Kidney tubule cell (primary cell): Measurements from ENCODE around the gene CERK.

Experiments used
- DNase-seq: peaks from one replicate; pipeline ENCODE4 v3.0.0-alpha.2; 2018; ENCODE audit warnings: low spot score

Gene CERK

DNA sequence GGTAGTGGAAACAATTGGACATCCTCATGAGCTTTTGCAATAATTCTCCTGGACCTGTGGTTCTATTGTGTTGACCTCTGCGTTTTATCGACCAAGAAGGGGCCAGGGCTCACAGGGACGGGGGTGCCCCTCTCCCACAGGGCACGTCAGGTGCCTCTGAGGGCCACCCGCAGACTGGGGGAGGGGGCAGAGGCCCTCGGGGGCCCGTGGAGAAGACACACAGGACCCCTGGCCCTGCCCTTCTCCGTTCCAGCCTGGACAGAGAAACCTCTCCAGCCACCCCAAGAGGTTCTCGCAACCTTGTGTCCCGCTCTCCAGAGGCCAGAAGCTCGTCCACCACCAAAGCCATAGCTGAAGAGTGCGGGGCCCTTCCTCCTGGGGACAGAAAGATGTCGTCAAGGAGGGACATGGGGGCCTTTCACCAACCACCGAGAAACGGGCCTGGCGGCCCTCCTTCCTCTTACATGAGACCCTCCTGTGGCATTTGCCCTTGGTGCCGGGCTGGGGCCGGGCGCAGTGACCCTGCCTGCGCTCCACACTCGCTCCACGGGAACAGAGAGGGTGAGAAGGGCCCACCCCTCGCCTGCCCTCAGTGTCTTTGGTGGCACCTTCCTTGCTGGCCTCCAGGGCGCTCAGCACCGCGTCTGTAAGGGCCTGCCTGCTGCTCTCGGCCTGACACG lies 60.6 kb downstream of the CERK start:
- DNase-seq, result no peak

GRCh38 chr22:46676881-46677280 lies 61.2 kb downstream of the CERK start:
- DNase-seq, result no peak

GRCh38 chr22:46676479-46676878 lies 61.6 kb downstream of the CERK start:
- no peak for DNase-seq

DNA sequence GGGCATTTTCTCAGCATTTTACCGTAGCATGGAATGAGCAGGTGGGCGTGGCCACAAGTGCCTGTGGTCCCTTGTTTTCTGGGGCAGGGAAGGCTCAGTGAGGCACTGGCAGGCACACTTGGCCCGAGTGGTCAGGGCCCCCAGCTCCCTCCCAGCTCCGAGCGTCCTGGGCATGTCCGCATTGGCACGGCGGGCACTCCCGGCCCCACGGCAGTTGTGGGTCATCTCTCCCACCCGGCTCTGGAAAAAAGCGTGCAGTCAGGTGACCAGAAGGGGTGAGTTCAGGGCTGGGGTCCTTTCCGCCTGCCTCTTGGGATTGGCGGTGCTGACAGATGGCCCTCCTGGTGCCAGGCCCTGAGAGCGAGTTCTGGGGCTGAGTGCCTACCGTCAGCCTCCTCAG lies 62.1 kb downstream of the CERK start:
- no peak for DNase-seq

GRCh38 chr22:46675479-46675878 lies 62.6 kb downstream of the CERK start:
- no peak for DNase-seq

DNA sequence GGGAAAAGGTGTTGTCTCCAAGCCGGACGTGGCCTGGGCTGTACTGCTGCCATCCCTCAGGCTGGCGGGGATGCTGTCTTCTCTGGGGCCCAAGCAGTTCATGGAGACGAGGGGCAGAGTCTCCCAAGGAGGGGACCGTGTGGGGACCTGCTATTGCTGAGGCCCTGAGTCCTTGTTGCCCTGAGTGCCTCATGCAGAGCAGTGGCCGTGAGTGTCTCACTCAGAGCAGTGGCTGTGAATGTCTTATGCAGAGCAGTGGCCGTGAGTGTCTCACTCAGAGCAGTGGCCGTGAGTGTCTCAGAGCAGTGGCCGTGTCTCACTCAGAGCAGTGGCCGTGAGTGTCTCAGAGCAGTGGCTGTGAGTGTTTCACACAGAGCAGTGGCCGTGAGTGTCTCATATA lies 63.1 kb downstream of the CERK start:
- DNase-seq, result no peak

DNA sequence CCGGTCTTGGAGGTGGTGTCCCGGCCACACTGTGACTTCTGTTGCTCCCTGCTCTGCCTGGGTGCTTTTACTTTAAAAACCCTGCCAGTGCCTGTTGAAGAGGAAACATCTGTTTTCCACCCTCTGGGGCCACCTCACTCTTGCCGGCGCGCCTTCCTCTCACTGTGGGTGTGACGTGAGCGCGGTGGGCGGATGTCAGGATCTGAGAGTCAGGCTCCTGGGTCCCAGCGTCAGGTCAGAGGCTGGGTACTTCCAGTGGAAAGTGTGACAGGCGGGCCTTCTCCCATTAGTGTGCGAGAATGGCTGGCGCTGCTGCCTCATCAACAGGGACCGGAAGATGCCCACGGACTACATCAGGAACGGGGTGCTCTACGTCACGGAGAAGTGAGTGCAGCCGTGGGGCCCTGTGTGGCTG lies 63.7 kb downstream of the CERK start:
- DNase-seq, result no peak

- no peak for DNase-seq
Measured at GRCh38 chr22:46673662-46674236, 64.3 kb downstream of the CERK start.

DNA sequence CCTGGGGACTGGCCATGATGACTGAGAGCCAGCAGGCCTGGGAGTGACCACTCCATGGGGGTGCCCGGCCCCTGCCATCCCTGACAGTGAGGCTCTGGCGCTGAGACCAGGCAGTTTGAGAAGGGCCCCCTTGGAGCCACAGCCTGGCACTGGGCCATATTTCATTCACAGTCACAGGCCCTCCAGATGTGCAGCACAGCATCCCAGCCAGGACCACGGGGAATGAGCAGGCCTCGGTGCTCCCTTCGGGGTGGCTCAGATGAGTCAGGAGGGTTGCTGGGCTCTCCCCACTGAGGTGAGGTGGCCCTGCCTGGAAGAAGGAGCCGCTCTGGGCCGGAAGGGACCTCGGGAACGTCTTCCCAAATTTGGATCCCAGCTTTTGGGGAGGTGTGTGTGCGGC lies 64.8 kb downstream of the CERK start:
- no peak for DNase-seq

DNA sequence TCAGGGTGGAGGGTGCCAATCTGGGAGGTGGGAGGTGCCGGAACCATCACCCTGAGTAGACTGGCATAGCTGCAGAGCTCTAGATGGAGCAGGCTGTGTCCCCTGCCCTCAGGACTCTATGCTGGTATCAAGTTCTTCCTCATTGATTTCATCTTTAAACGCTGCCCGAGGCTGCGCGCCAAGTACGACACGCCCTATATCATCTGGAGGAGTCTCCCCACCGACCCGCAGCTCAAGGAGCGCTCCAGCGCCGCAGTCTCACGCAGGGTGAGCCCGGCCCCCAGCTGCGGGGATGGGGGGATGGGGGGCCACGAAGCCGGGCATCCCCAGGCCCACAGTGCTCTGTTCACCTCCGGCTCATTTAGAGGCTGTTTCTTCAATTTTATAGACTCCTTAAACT lies 65.3 kb downstream of the CERK start:
- DNase-seq, result no peak

GRCh38 chr22:46671824-46672432 lies 66.1 kb downstream of the CERK start:
- DNase-seq, result no peak

- no peak for DNase-seq
Measured at GRCh38 chr22:46669201-46669600, 68.9 kb downstream of the CERK start.

DNA sequence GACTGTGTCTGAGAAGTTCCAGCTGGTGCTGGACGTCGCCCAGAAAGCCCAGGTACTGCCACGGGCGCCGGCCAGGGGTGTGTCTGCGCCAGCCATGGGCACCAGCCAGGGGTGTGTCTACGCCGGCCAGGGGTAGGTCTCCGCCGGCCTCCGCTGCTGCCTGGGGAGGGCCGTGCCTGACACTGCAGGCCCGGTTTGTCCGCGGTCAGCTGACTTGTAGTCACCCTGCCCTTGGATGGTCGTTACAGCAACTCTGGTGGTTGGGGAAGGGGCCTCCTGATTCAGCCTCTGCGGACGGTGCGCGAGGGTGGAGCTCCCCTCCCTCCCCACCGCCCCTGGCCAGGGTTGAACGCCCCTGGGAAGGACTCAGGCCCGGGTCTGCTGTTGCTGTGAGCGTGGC lies 69.9 kb downstream of the CERK start:
- no peak for DNase-seq

DNA sequence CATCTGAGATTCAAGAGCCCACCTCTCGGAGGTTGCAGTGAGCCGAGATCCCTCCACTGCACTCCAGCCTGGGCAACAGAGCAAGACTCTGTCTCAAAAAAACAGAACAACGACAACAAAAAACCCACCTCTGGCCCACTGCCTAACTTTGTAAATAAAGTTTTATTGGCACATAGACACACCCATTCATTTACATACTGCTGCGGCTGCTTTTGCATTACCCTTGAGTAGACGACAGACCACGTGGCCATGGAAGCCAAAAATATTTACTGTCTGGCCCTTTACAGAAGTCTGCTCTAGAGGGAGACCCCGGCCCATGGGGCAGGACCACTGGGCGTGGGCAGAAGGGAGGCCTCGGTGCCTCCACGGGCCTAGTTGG lies 70.8 kb downstream of the CERK start:
- no peak for DNase-seq

- DNase-seq, result no peak
Measured at GRCh38 chr22:46666577-46667244, 71.3 kb downstream of the CERK start.

GRCh38 chr22:46665751-46666280 lies 72.2 kb downstream of the CERK start:
- no peak for DNase-seq

DNA sequence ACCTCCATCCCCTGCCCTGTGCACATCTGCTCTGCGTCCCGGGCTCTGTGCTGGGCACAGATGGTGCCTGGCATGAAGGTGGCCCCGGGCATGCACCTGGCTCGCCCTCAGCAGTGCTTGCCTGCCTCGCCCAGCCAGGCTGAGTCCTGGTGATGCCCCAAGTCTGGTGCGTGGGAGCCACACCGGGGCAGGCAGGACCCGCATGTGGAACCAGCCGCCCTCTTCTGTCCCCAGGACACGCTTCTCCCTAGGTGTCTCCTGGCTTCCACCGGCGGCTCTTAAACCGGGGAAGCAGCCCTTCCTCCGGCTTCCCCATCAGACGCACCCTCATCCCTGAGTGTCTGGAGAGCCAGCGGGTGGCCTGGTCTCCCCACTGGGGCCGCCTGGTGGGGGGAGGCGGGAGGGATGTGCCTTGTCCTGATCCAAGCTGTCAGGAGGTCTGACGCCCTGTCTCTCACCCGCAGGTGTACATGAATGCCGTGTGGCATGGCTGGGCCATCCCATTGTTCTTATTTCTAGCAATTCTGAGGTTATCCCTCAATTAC lies 72.8 kb downstream of the CERK start:
- DNase-seq, result no peak

GRCh38 chr22:46664301-46664855 lies 73.7 kb downstream of the CERK start:
- no peak for DNase-seq

GRCh38 chr22:46663436-46664100 lies 74.5 kb downstream of the CERK start:
- no peak for DNase-seq

GRCh38 chr22:46663001-46663400 lies 75.1 kb downstream of the CERK start:
- no peak for DNase-seq

GRCh38 chr22:46662226-46662625 lies 75.8 kb downstream of the CERK start:
- DNase-seq, result no peak
